Esophagus squamous epithelium (tissue), 5 donors: ENCODE data around the gene UVSSA. TPM values are rescaled to one million over a fixed set of nuclear protein-coding genes. Genes with fewer than 3 reads are reported as not detected.

Source experiments
- DNase-seq: peaks from one replicate; lab custom pipeline; 2025; lab: John Stamatoyannopoulos, UW
- H3K27ac ChIP-seq, 4 donors: fragments of 200-600 bp; sonication (generic); one replicate each; pipeline ENCODE4 v1.5.1; 2016 to 2019; ENCODE audit warnings: mild to moderate bottlenecking in 1 of 4
- H3K27me3 ChIP-seq, 4 donors: fragments of 200-600 bp; sonication (generic); 1 replicate in 3 of 4; 2 replicates in 1 of 4; pipeline versions ENCODE4 v1.5.1 to v1.6.0; 2017 to 2021; ENCODE audit warnings: antibody characterized with exemption in 1 of 4
- H3K36me3 ChIP-seq, 3 donors: fragments of 200-600 bp; sonication (generic); one replicate each; pipeline ENCODE4 v1.5.1; 2016 to 2019
- H3K4me1 ChIP-seq, 3 donors: fragments of 200-600 bp; sonication (generic); one replicate each; pipeline ENCODE4 v1.5.1; 2017 to 2019
- H3K4me3 ChIP-seq, 4 donors: fragments of 200-600 bp; sonication (generic); 1 replicate in 3 of 4; 2 replicates in 1 of 4; pipeline ENCODE4 v1.5.1; 2016 to 2019; ENCODE audit warnings: mild to moderate bottlenecking in 2 of 4, moderate library complexity in 1 of 4
- H3K9me3 ChIP-seq, 3 donors: fragments of 200-600 bp; sonication (generic); one replicate each; pipeline ENCODE4 v1.5.1; 2016 to 2019
- CTCF ChIP-seq, 6 experiments: fragments of 450-650 bp in 4 of 6; fragments of 200-600 bp in 2 of 6; sonication (generic) in 2 of 6; IDR thresholded peaks; one replicate each; pipeline ENCODE4 v1.5.1; 2016 to 2019; ENCODE audit warnings: antibody characterized with exemption in 6 of 6, mild to moderate bottlenecking in 4 of 6, moderate library complexity in 4 of 6
- POLR2A ChIP-seq, 4 donors: fragments of 450-650 bp; IDR thresholded peaks; one replicate each; pipeline ENCODE4 v1.6.1; 2017; ENCODE audit warnings: antibody characterized with exemption in 4 of 4, mild to moderate bottlenecking in 4 of 4, moderate library complexity in 3 of 4
- WGBS, 2 donors: methylation state at CpG; one replicate each; pipeline ENCODE4 v1.1.5; 2018; 5-methylcytosine and 5-hydroxymethylcytosine counted together
- intact Hi-C: fragments of 100-400 bp; cut with DNase I; formaldehyde crosslinking; loops from one replicate; pipeline ENCODE4 v1.15.0; 2022
- total RNA-seq, 4 donors: library from RNA; depleted of rRNA; stranded (reverse); fragments of >200 nt; gene quantifications; one replicate each; pipeline ENCODE4 v1.1.0, GENCODE V29; 2016
- donor health status: DM: yes; HTN: yes; CAD: no.

Gene UVSSA
- total RNA-seq, 4 donors from 2014 or later, result 7.2 to 12.8 (median 11.5) TPM

- TF ChIP-seq CTCF (IDR thresholded peaks at IDR 0.05) (no peak), POLR2A (IDR thresholded peaks at IDR 0.05) (no peak)
- Histone ChIP-seq H3K36me3 (no peaks in the 10 kb centered on the region), H3K4me3 (no peak overlapping the region), H3K4me1 (peaks cover 0 to 8% (median 0%) of the 10 kb centered on the region in 3 donors), H3K27me3 (peaks cover 0 to 95% (median 18%) of the 10 kb centered on the region in 4 donors), H3K27ac (no peak overlapping the region), H3K9me3 (no peaks in the 10 kb centered on the region)
- WGBS, 2 donors, result 100% methylated on average over 1 of the region's 7 CpGs; no CpG with 5 or more reads in 1 of the 2 donors
- intact Hi-C loops, result no loop called here
- DNase-seq, result no peak
These were observed 69.9 kb downstream of the UVSSA start for GRCh38 chr4:1416948-1417260.

DNA sequence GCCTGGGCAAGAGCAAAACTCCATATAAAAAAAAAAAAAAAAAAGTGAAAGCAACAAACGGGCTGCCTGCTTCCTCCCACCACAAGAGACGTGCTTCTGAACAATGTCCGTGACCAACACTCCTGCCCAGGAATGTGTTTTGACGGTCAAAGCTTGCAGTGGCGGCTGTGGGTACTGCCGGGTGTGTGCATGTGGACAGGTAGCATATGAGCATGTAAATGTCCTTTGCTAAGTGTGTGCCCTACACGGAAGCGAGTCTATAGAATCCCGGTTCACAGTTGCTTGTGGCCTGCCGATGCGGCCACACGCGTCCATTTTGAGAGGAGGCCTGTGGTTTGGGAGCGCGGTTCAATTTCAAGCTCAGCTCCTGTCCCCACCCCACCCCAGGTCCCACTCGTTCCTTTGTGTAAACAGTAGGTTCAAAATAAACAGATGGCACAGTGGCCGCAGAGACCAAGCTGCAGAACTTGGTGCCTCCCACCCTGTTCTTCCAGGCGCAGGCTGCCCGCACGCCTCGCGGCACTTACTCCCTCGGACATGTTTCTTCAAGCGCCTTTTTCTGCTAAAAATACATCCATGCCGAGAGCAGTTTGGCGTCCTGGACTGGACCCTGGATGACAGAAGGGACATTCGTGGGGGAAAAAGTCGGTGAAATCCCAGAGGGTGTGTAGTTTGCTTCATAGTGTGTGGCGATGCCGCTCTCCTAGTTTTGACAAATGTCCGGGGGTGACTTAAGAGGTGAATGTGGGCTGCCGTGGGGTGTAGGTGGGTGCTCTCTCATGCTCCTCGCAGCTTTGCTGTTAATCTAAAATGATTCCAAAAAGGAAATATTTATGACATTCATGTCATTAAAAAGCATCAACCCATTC, 70.7 kb downstream of the UVSSA start:
- 62 to 67% methylated on average over 28 to 32 of the region's 33 CpGs for WGBS, 2 donors
- peaks cover 0 to 95% (median 16%) of the 10 kb centered on the region in 4 donors for H3K27me3 ChIP-seq
- intact Hi-C loops, result no loop called here

DNA sequence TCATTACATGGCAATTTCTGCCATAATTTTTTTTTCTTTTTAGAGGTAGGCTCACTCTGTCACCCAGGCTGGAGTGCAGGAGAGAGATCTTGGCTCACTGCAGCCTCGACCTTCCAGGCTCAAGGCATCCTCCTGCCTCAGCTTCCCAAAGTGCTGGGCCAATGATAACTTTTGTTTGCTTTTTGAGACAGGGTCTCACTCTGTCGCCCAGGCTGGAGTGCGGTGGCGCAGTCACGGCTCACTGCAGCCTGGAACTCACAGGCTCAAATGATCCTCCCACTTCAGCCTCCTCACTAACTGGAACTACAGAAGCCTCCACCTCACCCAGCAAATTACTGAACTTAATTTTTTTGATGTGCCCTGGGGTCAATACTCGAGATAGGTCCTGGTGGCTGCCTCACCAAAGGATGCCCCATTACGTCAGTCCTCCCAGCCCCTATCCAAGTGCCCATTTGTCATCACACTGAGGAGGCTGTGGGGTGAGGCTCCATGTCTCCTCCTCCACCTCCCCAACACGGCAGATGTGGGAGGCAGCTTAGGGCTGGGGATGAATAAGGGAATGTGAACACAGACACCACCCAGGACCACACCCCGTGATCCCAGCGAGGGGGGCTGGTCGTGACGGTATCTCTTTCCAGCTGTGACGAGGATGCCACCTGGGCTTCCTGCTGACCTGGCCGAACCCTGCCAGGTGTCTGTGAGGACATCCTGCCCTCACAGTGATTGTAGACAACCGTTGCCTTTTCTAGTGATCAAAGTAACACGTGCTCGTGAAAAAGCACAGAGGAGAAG, 71.7 kb downstream of the UVSSA start:
- no peak overlapping the region for H3K4me3 ChIP-seq
- no peaks in the 10 kb centered on the region for H3K36me3 ChIP-seq
- WGBS, 2 donors, result 47 to 52% methylated on average over 8 to 16 of the region's 17 CpGs
- no peak for DNase-seq
- TF ChIP-seq CTCF (IDR thresholded peaks at IDR 0.05) (no peak), POLR2A (IDR thresholded peaks at IDR 0.05) (no peak)
- H3K27me3 ChIP-seq, result peaks cover 0 to 93% (median 10%) of the 10 kb centered on the region in 4 donors
- intact Hi-C loops, result no loop called here
- no peak overlapping the region for H3K27ac ChIP-seq
- peaks cover 0 to 8% (median 0%) of the 10 kb centered on the region in 3 donors for H3K4me1 ChIP-seq
- H3K9me3 ChIP-seq, result no peaks in the 10 kb centered on the region

More for the DNA sequence above, 70.7 kb downstream of the UVSSA start:
- Histone ChIP-seq H3K36me3 (no peaks in the 10 kb centered on the region), H3K9me3 (no peaks in the 10 kb centered on the region), H3K27ac (no peak overlapping the region), H3K4me3 (no peak overlapping the region), H3K4me1 (peaks cover 0 to 8% (median 0%) of the 10 kb centered on the region in 3 donors)
- no peak for TF ChIP-seq CTCF (IDR thresholded peaks at IDR 0.05)
- no peak for DNase-seq

- no peak overlapping the region for H3K27ac ChIP-seq
- no peaks in the 10 kb centered on the region for H3K9me3 ChIP-seq
- H3K27me3 ChIP-seq, result peaks cover 0 to 94% (median 6%) of the 10 kb centered on the region in 4 donors
- 63 to 67% methylated on average over 10 to 13 of the region's 13 CpGs for WGBS, 2 donors
- no peak for DNase-seq
- intact Hi-C loops, result no loop called here
- peaks cover 0 to 1% (median 0%) of the 10 kb centered on the region in 3 donors for H3K4me1 ChIP-seq
- no peak for TF ChIP-seq CTCF (IDR thresholded peaks at IDR 0.05)
- TF ChIP-seq POLR2A (IDR thresholded peaks at IDR 0.05), result no peak
- no peak overlapping the region for H3K4me3 ChIP-seq
- H3K36me3 ChIP-seq, result no peaks in the 10 kb centered on the region
These were observed 72.7 kb downstream of the UVSSA start for GRCh38 chr4:1419708-1420107.

GRCh38 chr4:1421657-1422056, 74.6 kb downstream of the UVSSA start:
- DNase-seq, result no peak
- Histone ChIP-seq H3K27me3 (peaks cover 0 to 89% (median 1%) of the 10 kb centered on the region in 4 donors), H3K4me1 (no peaks in the 10 kb centered on the region), H3K27ac (no peak overlapping the region), H3K4me3 (no peak overlapping the region), H3K9me3 (no peaks in the 10 kb centered on the region), H3K36me3 (no peaks in the 10 kb centered on the region)
- intact Hi-C loops, result no loop called here
- no peak for TF ChIP-seq POLR2A (IDR thresholded peaks at IDR 0.05)
- TF ChIP-seq CTCF (IDR thresholded peaks at IDR 0.05), result no peak
- WGBS, 2 donors, result 34 to 41% methylated on average over 2 of the region's 2 CpGs
